ENCODE data around the gene VTI1A. TPM values are rescaled to one million over a fixed set of nuclear protein-coding genes. Genes with fewer than 3 reads are reported as not detected.

VTI1A gene
- total RNA-seq, 6 experiments from 2014 or later, result 23.6 to 27.9 (median 24.9) TPM

GRCh38 chr10:112759496-112759895 is 312.5 kb downstream of the VTI1A start:
- no peak for DNase-seq

GRCh38 chr10:112761256-112761655 is 314.2 kb downstream of the VTI1A start:
- Mint-ChIP-seq H3K9me3 (no peaks in the 10 kb centered on the region), H3K27ac (no peak overlapping the region), H3K27me3 (ENCODE audit: insufficient read depth) (peaks cover 2% of the 10 kb centered on the region; the same call in 1 of the 2 replicates), H3K4me3 (no peak overlapping the region), H3K4me1 (ENCODE audit: low read depth) (peaks cover 21% of the 10 kb centered on the region), H3K36me3 (ENCODE audit: low read depth) (no peaks in the 10 kb centered on the region)
- DNase-seq, result no peak
- no peak for TF ChIP-seq CTCF (IDR thresholded peaks at IDR 0.05)

More at GRCh38 chr10:112759496-112759895, 312.5 kb downstream of the VTI1A start:
- Mint-ChIP-seq H3K27me3 (ENCODE audit: insufficient read depth) (peaks cover 2% of the 10 kb centered on the region; the same call in 1 of the 2 replicates), H3K4me1 (ENCODE audit: low read depth) (peaks cover 13% of the 10 kb centered on the region), H3K36me3 (ENCODE audit: low read depth) (no peaks in the 10 kb centered on the region), H3K9me3 (no peaks in the 10 kb centered on the region), H3K27ac (no peak overlapping the region), H3K4me3 (no peak overlapping the region)
- TF ChIP-seq CTCF (IDR thresholded peaks at IDR 0.05), result no peak

GRCh38 chr10:112763916-112764520 is 317.0 kb downstream of the VTI1A start:
- TF ChIP-seq CTCF (IDR thresholded peaks at IDR 0.05), result no peak
- Mint-ChIP-seq H3K27ac (peak overlapping the region; percentile 22; the same call in 1 of the 2 replicates), H3K36me3 (ENCODE audit: low read depth) (no peaks in the 10 kb centered on the region), H3K27me3 (ENCODE audit: insufficient read depth) (no peaks in the 10 kb centered on the region), H3K4me3 (peak overlapping the region; percentile 38; the same call in 1 of the 2 replicates), H3K9me3 (no peaks in the 10 kb centered on the region), H3K4me1 (ENCODE audit: low read depth) (peaks cover 31% of the 10 kb centered on the region)
- DNase-seq, result peak; percentile 66

- Mint-ChIP-seq H3K36me3 (ENCODE audit: low read depth) (0 out of 2 replicates have a peak, but pooled peaks cover under 1% of the 10 kb centered on the region), H3K9me3 (no peaks in the 10 kb centered on the region), H3K27me3 (ENCODE audit: insufficient read depth) (no peaks in the 10 kb centered on the region), H3K27ac (no peak overlapping the region), H3K4me3 (no peak overlapping the region), H3K4me1 (ENCODE audit: low read depth) (peaks cover 31% of the 10 kb centered on the region)
- no peak for TF ChIP-seq CTCF (IDR thresholded peaks at IDR 0.05)
- DNase-seq, result no peak
These were observed 318.8 kb downstream of the VTI1A start for GRCh38 chr10:112765717-112766235.

- DNase-seq, result no peak
- H3K4me3 Mint-ChIP-seq, result no peak overlapping the region
- peaks cover 31% of the 10 kb centered on the region for H3K4me1 Mint-ChIP-seq (ENCODE audit: low read depth)
- peaks cover 8% of the 10 kb centered on the region for H3K36me3 Mint-ChIP-seq (ENCODE audit: low read depth)
- no peaks in the 10 kb centered on the region for H3K9me3 Mint-ChIP-seq
- no peak for TF ChIP-seq CTCF (IDR thresholded peaks at IDR 0.05)
- no peak overlapping the region for H3K27ac Mint-ChIP-seq
- no peaks in the 10 kb centered on the region for H3K27me3 Mint-ChIP-seq (ENCODE audit: insufficient read depth)
These were observed 319.6 kb downstream of the VTI1A start for GRCh38 chr10:112766636-112767035.
